Calu3 (cell line): ENCODE measurements around the gene IL24. TPM values are rescaled to one million over a fixed set of nuclear protein-coding genes. Genes with fewer than 3 reads are reported as not detected.
A peak's percentile ranks its signal among the peaks of the same experiment; 100 is the strongest.

ENCODE experiments used
- BruUV-seq: library from RNA; stranded (reverse); fragments of 400-500 nt; replicated peaks from 2 replicates; lab custom pipeline; 2021; lab: Mats Ljungman, UMichigan
- CTCF ChIA-PET: fragments of 300-600 bp; sonication (Branson Sonifier 250); formaldehyde crosslinking; loops from one replicate; lab custom pipeline; 2022; ENCODE audit warnings: antibody characterized with exemption; lab: Charles Lee
- DNase-seq: peaks from one replicate; pipeline ENCODE4 v3.0.0; 2022
- H3K27ac Mint-ChIP-seq: one replicate; pipeline ENCODE4 v1.8.0; 2022; ENCODE audit warnings: mixed read lengths; ENCODE audit not compliant: unreplicated experiment
- H3K27me3 Mint-ChIP-seq: one replicate; pipeline ENCODE4 v1.8.0; 2022; ENCODE audit warnings: mixed read lengths; ENCODE audit not compliant: unreplicated experiment
- H3K36me3 Mint-ChIP-seq: one replicate; pipeline ENCODE4 v1.8.0; 2022; ENCODE audit warnings: mild to moderate bottlenecking, moderate library complexity, mixed read lengths; ENCODE audit not compliant: insufficient read depth, unreplicated experiment
- H3K4me1 Mint-ChIP-seq: one replicate; pipeline ENCODE4 v1.8.0; 2022; ENCODE audit warnings: mild to moderate bottlenecking, low read depth, mixed read lengths; ENCODE audit not compliant: unreplicated experiment
- H3K4me3 Mint-ChIP-seq: one replicate; pipeline ENCODE4 v1.8.0; 2022; ENCODE audit warnings: mild to moderate bottlenecking, low read depth, moderate library complexity, mixed read lengths; ENCODE audit not compliant: unreplicated experiment
- H3K9me3 Mint-ChIP-seq: one replicate; pipeline ENCODE4 v1.8.0; 2022; ENCODE audit warnings: low read depth, mixed read lengths; ENCODE audit not compliant: unreplicated experiment
- CTCF ChIP-seq: fragments of 200-600 bp; IDR thresholded peaks from one replicate; pipeline ENCODE4 v1.8.0; 2022; ENCODE audit warnings: antibody characterized with exemption; ENCODE audit not compliant: unreplicated experiment
- intact Hi-C: fragments of 100-400 bp; cut with micrococcal nuclease; formaldehyde crosslinking; loops from one replicate; pipeline ENCODE4 v1.10.0; 2022; ENCODE audit not compliant: unreplicated experiment
- total RNA-seq: library from RNA; stranded (reverse); gene quantifications from 2 replicates; pipeline ENCODE4 v1.2.3, GENCODE V29; 2022

The IL24 gene
- total RNA-seq, 1 experiment from 2014 or later, result not detected

GRCh38 chr1:206882555-206882954, 14.7 kb upstream of the IL24 start:
- no peak overlapping the region for H3K4me3 Mint-ChIP-seq
- no peak overlapping the region for H3K27ac Mint-ChIP-seq
- peaks cover 53% of the 10 kb centered on the region for H3K27me3 Mint-ChIP-seq
- no peaks in the 10 kb centered on the region for H3K4me1 Mint-ChIP-seq
- H3K36me3 Mint-ChIP-seq, result no peaks in the 10 kb centered on the region
- H3K9me3 Mint-ChIP-seq, result peaks cover 7% of the 10 kb centered on the region
- no TSS peak for BruUV-seq
- intact Hi-C loops, result no loop called here
- CTCF ChIA-PET, result no interaction called here
- TF ChIP-seq CTCF, result peak; percentile 14
- no peak for DNase-seq

- H3K4me1 Mint-ChIP-seq, result no peaks in the 10 kb centered on the region
- no peak for TF ChIP-seq CTCF
- H3K36me3 Mint-ChIP-seq, result no peaks in the 10 kb centered on the region
- H3K4me3 Mint-ChIP-seq, result no peak overlapping the region
- no peak overlapping the region for H3K27ac Mint-ChIP-seq
- CTCF ChIA-PET, result interaction anchor here (0.6 kb wide), 1 partner anchor 43 kb away, joined by 7 read pairs; no protein-coding TSS in a partner anchor
- BruUV-seq, result no TSS peak
- peaks cover 6% of the 10 kb centered on the region for H3K9me3 Mint-ChIP-seq
- peaks cover 59% of the 10 kb centered on the region for H3K27me3 Mint-ChIP-seq
- intact Hi-C loops, result no loop called here
- no peak for DNase-seq
Measured at GRCh38 chr1:206883160-206883559, 14.1 kb upstream of the IL24 start.

- no peak for DNase-seq
- no peak for TF ChIP-seq CTCF
- no peaks in the 10 kb centered on the region for H3K36me3 Mint-ChIP-seq
- no peaks in the 10 kb centered on the region for H3K4me1 Mint-ChIP-seq
- no peak overlapping the region for H3K27ac Mint-ChIP-seq
- H3K9me3 Mint-ChIP-seq, result peaks cover 5% of the 10 kb centered on the region
- CTCF ChIA-PET, result interaction anchor here (0.6 kb wide), 1 partner anchor 43 kb away, joined by 7 read pairs; no protein-coding TSS in a partner anchor
- intact Hi-C loops, result no loop called here
- H3K27me3 Mint-ChIP-seq, result peaks cover 66% of the 10 kb centered on the region
- no TSS peak for BruUV-seq
- H3K4me3 Mint-ChIP-seq, result no peak overlapping the region
Measured at GRCh38 chr1:206883876-206884275, 13.4 kb upstream of the IL24 start.

GRCh38 chr1:206885341-206886060, 11.7 kb upstream of the IL24 start:
- BruUV-seq, result no TSS peak
- H3K9me3 Mint-ChIP-seq, result peaks cover 2% of the 10 kb centered on the region
- TF ChIP-seq CTCF, result no peak
- no peak overlapping the region for H3K27ac Mint-ChIP-seq
- CTCF ChIA-PET, result interaction anchor here (0.7 kb wide), 1 partner anchor 255 kb away, joined by 3 read pairs; no protein-coding TSS in a partner anchor
- intact Hi-C loops, result no loop called here
- H3K36me3 Mint-ChIP-seq, result no peaks in the 10 kb centered on the region
- H3K27me3 Mint-ChIP-seq, result peaks cover 74% of the 10 kb centered on the region
- H3K4me1 Mint-ChIP-seq, result no peaks in the 10 kb centered on the region
- DNase-seq, result no peak
- no peak overlapping the region for H3K4me3 Mint-ChIP-seq
